ENCODE results near the gene GTF2B.

- TF ChIP-seq EZH2phosphoT487 (IDR thresholded peaks at IDR 0.05; ENCODE audit: borderline replicate concordance, low read length): no peak
- TF ChIP-seq CTCF (IDR thresholded peaks at IDR 0.05; ENCODE audit: low read depth, low read length, poor library complexity, severe bottlenecking): no peak
Observed at GRCh38 chr1:88867743-88868521, 23.4 kb downstream of the GTF2B start.
